ENCODE results near the gene KIF1A.
"Not testable (repeated sequence)": the region's sequence is repeated elsewhere in the genome, so short reads cannot be mapped to it uniquely, and the experiment has no call there.

KIF1A gene

DNA sequence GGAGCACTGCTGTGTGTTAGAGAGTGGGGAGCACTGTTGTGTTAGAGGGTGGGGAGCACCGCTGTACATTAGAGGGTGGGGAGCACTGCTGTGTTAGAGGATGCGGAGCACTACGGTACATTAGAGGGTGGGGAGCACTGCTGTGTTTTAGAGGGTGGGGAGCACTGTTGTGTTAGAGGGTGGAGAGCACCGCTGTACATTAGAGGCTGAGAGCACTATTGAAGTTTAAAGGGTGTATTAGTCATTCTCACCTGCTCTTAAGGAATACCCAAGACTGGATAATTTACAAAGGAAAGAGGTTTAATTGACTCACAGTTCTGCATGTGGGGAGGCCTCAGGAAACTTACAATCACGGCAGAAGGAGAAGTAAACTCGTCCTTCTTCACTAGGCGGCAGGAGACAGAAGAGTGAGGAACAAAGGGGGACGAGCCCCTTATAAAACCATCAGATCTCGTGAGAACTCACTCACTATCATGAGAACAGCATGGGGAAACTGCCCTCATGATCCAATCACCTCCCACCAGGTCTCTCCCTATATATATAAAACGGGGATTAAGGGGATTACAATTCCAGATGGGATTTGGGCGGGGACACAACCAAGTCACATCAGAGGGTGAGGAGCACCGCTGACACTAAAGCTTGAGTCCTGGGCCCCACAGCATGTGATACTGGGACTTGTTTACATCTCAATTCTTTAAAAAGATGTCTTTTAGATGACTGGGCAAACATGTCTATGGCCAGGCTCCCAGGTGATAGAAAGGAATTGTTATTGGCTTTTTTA lies 29.1 kb upstream of the KIF1A start:
- DNase-seq (ENCODE audit: low spot score) = no peak

DNA sequence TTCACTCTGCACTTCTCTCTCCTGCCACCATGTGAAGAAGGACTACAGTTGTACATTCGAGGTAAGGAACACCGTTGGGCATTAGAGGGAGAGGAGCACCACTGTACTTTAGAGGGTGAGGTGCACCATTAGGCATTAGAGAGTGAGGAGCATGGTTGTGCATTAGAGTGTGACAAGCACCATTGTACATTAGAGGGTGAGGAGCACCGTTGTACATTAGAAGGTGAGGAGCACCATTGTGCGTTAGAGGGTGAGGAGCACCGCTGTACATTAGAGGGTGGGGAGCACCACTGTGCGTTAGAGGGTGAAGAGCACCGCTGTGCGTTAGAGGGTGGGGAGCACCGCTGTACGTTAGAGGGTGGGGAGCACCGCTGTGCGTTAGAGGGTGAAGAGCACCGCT lies 27.8 kb upstream of the KIF1A start:
- no peak for DNase-seq (ENCODE audit: low spot score)

DNA sequence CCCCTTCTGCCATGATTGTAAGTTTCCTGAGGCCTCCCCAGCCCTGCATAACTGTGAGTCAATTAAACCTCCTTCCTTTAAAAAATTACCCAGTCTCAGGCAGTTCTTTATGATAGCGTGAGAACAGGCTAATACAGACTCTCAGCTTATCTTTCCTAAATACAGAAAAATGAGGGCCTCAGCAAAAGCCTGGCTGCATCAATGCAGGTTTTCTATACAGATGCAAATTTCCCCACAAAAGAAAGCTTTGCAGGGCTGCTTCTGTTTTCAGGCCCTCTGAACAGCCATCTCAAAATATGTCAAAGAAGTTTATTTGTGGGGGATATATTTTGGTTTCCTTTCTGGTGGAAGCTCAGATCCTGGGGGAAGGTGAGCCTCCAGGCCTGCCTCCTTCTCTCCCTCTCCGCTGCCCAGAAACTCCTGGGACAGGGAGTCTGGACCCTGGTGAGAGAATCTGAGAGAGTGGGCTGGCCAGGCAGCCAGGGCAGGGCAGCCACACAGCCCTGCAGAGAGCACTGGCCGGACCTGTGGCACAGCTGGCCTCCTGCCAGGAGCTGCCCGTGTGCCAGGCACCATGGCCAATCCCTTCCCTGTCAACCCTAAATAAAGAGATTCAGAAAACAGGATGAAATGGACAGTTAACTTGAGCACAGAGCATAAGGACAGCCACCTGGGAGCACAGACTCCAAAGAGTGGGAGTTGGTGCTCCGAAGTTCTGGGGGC lies 27.0 kb upstream of the KIF1A start:
- DNase-seq (ENCODE audit: low spot score) = no peak

DNA sequence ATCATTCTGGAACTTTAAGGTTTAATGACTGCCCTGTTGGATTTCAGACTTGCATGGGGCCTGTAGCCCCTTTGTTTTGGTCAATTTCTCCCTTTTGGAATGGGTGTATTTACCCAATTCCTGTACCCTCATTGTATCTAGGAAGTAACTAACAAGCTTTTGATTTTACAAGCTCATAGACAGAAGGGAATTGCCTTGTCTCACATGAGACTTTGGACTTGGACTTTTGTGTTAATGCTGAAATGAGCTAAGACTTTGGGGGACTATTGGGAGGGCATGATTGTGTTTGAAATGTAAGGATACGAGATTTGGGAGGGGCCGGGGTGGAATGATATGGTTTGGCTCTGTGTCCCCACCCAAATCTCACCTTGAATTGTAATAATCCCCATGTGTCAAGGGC lies 26.3 kb upstream of the KIF1A start:
- not testable (repeated sequence) for DNase-seq (ENCODE audit: low spot score)

DNA sequence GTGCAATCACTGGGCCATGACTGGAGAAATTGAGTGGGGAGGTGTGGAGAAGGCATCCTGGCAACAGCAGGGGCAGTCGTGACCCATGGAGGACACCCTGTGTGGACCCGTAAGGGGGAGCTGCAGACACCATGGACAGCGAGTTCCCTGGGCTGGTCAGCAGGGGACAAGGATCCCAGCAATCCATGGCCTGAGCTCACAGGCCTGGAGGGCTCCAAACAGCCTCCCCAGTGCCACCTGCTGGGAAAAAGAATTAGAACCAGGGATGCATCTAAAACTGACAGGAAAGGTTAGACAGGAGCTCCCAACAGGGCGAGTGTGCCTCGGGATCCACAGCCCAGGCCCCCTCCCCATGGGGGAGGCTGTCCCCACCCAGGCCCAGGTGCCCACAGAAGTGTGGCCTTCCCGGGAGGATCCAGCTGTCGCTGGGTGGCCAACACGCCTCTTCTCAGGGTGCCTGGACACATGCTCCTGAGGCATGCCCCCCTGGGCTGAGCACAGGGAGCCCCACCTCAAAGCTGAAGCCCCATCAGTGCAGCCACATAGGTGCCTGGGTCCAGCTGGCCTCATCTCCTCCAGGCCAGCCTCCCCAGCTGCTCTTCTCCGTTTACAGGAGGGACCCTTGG lies 20.5 kb upstream of the KIF1A start:
- DNase-seq (ENCODE audit: low spot score) = peak; percentile 5

DNA sequence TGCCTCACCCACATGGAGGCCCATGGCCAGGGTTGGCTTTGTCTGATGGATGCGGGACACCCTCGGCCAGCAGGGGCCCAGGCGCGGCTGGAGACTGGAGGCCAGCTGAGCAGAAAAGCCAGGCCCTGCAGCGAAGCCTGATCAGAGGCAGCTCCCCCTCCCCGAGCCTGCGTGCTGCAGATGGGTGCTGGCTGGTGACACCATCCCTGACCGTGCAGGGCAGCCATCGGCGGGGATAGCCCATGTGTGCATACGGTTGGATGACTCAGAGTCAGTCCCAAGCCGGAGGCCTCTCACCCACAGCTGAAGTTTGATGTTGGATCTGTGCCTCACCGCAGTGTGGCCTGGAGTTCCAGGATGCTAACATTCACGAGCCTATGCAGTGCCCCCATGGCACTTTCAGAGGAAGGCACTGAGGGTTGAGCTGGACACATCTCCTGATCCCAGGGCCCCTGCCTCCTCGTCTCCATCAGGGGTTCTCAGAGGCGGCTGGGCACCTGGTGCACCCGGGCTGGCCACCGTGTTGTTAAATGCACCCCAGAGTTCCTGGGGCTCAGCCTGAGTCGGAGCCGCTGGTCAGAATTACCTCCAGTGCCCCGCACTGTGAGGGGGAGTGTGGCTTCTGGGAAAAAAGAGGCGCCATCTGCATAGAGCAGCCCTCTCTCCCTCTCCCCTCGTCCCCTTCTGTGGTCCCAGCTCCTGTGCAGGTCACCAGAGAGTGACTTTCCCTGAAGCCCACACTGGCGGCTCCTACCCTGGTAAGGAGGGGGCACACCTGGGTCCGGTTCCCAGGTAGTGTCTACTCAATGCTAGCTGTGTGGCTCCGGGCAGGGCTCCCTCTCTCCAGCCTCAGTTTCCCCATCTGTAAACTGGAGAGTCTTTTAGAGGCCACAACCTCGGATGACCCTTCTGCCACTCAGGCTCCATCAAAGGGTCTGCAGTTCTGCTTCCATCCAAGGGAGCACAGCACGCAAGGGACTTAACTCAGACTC lies 19.4 kb upstream of the KIF1A start:
- DNase-seq (ENCODE audit: low spot score) = no peak

DNA sequence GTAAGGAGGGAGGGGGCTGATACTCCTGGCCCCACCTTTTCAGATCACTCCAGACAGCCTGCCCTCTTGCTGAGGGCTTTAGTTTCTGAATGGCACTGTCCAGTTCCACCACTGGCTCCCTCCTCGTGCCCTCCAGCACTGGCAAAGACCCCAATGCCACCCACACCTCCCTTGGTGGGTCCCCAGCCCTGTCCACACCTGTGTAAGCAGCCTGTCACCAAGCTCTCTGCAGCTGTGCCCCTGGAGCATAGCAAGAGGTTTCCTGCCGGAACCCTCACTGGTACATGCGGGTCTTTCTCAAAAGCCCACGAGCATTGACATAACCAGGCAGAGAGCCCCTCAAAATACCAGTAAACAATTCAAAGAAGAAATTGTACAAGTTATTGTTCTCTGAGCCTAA lies 17.6 kb upstream of the KIF1A start:
- no peak for DNase-seq (ENCODE audit: low spot score)

DNA sequence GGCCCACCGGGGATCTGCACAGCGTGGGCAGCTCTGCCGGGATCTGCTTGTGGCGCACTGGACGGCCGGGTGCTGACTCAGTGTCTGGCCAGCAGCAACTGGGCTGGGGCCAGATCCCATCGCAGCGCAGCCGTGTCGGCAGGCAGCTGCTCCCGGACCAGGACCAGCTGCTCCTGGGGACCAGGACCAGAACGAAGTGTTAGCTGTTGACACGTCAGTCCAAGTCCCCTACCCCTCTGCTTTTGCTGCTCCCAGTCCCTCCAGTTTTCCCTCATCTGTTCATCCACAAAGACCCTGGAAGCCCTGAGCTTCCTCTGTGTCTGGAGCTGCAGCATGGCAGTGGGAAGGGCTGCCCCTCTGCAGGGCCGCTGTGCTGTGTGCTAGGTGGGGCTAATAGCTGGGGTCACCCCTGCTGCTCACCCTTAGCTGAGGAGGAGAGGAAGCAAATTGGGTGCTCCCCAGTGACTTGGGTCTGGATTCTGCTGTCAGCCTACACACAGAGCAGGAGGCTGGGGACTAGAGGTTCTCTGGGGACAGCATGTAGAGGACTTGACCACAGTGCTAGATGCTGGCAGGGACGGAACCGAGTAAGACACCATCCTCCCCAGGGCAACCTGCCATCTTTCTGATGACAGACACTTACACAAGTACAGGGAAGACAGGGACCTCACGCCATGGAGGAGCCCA lies 16.9 kb upstream of the KIF1A start:
- no peak for DNase-seq (ENCODE audit: low spot score)

DNA sequence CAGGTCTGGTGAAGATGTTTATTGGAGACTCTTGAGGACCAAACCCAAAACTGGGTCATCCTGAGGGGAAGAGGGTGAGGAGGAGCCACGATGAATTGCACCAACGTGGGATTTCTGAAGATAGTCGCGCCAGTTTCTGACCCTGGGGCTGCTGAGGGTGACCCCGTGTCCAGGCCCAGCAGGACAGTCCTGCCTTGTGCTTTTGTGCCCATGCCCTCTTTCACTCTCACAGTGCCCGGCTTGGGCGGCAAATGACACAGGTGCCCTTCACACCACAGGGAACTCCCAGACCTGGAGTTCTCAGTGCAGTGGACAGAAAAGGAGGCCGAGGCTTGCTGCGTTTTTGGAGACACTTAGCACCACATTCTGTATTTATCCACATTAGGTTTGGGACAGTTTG lies 15.5 kb upstream of the KIF1A start:
- DNase-seq (ENCODE audit: low spot score) = no peak

DNA sequence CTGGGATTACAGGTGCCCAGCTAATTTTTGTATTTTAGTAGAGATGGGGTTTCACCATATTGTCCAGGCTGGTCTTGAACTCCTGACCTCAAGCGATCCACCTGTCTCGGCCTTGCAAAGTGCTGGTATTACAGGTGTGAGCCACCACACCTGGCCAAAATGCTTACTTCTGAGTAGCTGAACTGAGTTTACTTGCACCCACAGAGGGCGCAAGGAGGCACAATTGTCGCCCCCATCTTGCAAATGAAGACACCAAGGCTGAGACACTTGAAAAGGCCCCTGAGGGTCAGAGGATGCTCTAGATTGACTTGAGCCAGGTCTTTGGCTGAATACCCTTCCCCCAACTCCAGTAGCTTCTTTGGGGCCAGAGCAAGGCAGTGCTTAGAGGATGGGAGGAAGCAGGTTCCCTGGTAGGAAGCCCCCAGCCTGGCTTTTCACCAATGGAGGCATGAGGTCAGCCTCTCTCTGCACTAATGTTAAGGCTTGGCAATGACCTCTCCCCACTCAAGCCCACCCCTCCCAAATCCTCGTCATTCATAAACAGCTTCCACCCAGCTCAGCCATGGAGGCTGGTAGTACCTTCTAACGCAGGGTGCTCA lies 14.5 kb upstream of the KIF1A start:
- no peak for DNase-seq (ENCODE audit: low spot score)

DNA sequence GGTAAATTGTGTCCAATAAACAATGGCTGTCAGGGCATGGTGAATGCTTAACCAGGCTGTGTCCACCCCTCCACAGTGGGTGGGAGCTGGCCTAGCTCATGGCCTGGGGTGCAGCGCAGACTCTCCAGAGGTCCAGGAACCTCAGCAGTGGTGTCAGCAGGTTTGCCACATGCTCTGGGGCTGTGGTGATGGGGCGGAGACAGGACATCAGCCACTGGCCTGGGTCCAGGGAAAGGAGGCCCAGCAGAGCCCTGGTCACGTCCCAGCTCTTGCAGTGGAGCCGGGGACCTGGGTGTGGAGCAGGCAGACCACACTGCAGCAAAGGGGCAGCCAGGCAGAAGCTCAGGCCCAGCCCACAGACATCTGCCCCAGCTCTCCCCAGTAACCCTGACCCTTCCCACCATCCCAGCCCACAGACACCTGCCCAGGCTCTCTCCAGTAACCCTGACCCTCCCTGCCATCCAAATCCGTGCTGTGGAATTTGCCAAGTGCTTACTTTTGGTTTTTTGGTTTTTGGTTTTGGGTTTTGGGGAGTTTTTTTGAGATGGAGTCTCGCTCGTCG lies 13.8 kb upstream of the KIF1A start:
- no peak for DNase-seq (ENCODE audit: low spot score)

DNA sequence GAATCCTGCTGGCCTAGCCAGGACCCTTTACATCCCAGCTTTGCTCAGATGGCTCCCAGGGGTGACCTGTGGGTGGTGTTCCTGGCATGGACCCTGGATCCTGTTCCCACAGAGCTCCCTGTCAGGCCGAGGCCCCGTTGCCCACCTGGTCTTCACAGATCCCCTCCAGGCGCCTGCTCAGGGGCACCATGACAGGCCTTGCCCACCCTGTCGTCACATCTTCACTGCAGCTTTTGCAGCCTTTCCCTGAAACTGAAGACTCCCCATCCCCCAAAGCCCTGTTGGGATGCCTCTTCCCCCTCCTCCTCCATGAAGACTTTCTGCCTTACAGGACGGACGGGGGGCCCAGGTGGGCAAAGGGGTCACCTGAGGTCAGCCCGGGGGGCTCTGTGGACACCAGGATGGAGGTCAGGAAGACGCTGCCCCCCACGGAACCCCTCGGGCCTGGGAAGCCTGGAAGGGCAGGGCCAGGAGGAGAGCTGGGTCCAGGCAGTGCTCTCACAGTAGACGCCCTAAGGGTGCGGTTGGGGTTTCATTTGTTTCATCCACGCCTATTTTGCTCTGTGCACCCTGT lies 13.0 kb upstream of the KIF1A start:
- no peak for DNase-seq (ENCODE audit: low spot score)

DNA sequence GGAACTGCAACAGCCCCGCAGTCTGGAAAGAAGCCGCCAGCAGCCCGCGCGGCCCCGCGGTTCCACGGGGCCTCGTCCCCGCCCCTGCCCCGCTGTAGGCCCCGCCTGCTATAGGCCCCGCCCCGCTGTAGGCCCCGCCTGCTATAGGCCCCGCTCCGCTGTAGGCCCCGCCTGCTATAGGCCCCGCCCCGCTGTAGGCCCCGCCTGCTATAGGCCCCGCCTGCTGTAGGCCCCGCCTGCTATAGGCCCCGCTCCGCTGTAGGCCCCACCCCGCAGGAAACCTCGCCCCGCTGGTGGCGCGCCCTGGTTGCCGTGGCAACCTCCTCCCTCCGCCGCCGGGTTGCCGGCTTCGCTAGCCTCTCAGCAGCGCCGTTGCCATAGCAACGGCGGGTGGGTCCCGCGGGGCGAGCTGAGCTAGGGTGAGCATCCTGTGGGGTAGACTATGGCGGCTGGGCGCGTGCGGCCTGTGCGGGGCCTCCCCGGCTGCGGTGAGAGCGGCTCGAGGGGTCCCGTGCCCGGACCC lies 12.2 kb upstream of the KIF1A start:
- peak; percentile 75 for DNase-seq (ENCODE audit: low spot score)

DNA sequence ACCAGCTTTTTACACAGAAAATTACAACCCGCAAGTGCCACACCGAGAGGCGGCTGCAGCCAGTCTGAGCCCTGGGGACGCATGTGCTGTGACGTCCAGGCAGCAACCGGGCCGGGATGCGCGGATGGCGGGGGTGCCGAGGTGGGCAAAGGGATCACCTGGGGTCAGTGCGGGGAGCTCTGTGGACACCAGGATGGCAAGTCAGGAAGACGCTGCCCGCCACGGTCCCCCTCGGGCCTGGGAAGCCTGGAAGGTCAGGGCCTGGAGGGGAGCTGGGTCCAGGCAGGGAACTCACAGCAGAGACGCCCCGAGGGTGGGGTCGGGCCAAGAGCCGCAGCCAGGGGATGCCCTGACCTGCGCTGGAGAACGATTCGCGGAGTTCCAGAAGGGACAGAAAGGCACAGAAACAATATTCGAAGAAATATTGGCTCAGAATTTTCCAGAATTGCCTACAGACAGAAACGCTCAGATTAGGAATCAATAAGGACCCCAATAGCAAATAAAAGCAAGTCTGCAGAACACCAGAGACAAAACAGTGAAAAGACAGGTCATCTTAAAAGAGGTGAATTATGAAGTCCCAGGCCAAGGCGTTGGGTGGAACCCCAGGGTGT lies 11.7 kb upstream of the KIF1A start:
- DNase-seq (ENCODE audit: low spot score) = no peak

DNA sequence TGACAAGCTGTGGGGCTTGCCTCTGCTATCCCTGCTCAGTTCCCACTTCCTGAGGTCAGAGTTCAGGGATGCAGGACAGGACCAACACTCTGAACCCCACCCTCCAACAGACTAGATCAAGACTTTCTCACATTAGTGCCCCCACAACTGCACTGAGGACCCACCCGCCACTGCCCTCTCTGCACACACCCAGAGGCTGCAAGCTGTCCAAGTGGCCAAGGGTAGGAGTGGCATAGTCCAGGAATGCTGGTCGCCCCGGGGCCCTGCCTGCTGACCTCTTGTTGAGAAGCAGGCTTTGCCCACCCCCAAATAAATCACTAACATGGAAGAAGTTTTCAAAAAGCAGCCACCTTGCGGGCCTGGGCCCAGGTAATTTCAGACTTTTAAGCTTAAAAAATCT lies 5.5 kb upstream of the KIF1A start:
- DNase-seq (ENCODE audit: low spot score) = no peak

DNA sequence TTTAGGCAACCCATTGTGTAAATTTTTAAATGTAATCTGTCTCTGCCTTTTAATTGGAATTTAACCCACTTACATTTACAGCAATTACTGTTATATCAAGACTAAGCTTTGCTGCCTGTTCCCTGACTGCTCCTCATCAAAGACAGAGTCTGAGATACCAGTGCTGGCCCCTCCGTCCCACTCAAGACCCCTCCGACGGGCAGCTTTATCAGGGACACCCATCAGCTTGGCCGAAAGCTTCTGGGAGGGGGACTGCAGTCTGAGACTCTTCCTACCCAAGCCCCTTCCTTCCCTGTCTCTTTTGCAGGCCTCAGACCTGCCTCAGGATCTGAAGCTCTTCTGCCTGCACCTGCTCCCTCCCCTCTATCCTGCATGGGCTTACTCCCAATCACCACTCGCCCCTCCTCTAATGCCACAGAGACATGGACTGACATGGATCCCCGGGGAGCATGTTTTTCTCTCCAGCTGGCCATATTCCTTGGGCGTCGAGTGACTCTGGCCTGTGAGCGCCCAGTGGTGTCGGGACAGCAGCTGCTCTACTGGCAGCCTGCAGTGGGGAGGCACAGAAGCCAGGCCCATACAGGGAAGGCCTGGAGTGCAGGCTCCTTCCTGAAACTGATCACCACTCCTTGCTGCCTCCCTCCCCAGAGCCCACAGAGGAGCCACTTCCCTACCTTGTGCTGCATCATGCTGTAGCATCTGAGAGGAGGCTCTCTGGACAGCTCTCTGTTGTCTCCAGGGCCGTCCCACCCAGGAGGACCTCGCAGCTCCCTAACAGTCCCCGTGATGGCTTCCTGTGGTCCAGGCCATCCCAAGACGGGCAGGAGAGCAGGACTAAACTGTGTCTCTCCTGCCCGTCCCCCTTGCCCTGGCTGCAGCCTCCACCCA lies 3.7 kb upstream of the KIF1A start:
- DNase-seq (ENCODE audit: low spot score) = no peak

DNA sequence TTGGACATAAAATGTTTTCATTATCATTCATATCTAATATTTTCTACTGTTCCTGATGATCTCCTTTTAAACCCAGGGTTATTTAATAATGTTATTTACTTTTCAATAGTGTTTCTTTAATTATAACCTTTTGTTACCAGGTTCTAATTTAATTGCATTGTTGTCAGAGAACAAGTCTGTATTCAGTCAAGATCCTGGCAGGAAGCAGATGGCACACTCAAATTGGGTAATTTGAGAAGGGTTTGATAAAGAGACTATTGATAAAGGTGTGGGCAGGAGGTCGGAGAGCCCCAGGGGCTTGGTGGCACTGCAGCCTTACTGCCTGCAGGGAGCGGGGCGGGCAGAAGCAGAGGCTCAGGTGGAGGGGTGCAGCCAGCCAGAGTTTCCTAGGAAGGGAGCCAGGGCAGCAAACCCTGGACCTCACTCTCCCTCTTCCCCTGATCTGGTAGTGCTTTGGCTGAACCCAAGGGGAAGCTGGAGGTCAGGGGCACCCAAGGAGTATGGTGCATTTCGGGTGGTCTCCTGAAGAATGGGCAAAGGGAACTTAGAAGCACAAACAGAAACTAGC lies 2.3 kb upstream of the KIF1A start:
- DNase-seq (ENCODE audit: low spot score) = no peak

DNA sequence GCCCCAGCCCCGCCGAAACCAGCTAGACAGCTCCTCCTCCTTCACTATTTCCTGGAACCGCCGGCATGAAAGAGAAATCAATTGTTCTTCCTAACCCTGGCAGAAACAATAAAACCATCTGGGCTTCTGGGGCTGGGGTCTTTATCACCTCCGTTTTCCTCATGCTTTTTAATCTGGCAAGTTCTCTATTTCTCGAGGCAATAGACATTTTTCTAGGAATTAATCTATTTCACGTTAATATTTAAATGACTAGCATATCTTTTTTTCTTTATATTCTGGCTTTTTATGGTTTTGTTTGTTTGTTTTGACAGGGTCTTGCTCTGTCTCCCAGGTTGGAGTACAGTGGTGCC lies 1.4 kb upstream of the KIF1A start:
- no peak for DNase-seq (ENCODE audit: low spot score)
